Measurements from ENCODE around the gene FRYL.

- TF ChIP-seq POLR2A (IDR thresholded peaks at IDR 0.05), result no peak
- TF ChIP-seq, protein P1, sequence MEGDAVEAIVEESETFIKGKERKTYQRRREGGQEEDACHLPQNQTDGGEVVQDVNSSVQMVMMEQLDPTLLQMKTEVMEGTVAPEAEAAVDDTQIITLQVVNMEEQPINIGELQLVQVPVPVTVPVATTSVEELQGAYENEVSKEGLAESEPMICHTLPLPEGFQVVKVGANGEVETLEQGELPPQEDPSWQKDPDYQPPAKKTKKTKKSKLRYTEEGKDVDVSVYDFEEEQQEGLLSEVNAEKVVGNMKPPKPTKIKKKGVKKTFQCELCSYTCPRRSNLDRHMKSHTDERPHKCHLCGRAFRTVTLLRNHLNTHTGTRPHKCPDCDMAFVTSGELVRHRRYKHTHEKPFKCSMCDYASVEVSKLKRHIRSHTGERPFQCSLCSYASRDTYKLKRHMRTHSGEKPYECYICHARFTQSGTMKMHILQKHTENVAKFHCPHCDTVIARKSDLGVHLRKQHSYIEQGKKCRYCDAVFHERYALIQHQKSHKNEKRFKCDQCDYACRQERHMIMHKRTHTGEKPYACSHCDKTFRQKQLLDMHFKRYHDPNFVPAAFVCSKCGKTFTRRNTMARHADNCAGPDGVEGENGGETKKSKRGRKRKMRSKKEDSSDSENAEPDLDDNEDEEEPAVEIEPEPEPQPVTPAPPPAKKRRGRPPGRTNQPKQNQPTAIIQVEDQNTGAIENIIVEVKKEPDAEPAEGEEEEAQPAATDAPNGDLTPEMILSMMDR (IDR thresholded peaks at IDR 0.05), result no peak
Observed at GRCh38 chr4:48688953-48689352, 91.1 kb downstream of the FRYL start.

Measured in adrenal gland (tissue), 5 donors.